Left lobe of liver (tissue), 2 donors: Measurements from ENCODE around the gene CD1C. TPM values are rescaled to one million over a fixed set of nuclear protein-coding genes. Genes with fewer than 3 reads are reported as not detected.
A peak's percentile ranks its signal among the peaks of the same experiment; 100 is the strongest.
"Not testable (repeated sequence)": the region's sequence is repeated elsewhere in the genome, so short reads cannot be mapped to it uniquely, and the experiment has no call there.

Experiments used
- ATAC-seq: fragments of 200-7000 bp; cut with Tn5 transposase; one replicate; pipeline ENCODE4 v1.9.1; 2020; ENCODE audit warnings: mild to moderate bottlenecking, moderate library complexity
- DNase-seq: peaks from one replicate; pipeline ENCODE4 v3.0.0-alpha.2; 2020; ENCODE audit warnings: low spot score
- total RNA-seq: library from RNA; stranded (reverse); gene quantifications from one replicate; pipeline ENCODE4 v1.2.1, GENCODE V29; 2021
- donor health status: DM: no; HTN: no; CAD: no; lungs with moderate emphysema.
- donor health status: DM: no; HTN: yes; CAD: no.

Gene CD1C
- total RNA-seq, result not detected

GRCh38 chr1:158289811-158290210 is at the start of gene CD1C:
TSS of gene CD1C (plus strand) at chr1:158289923. CDS start at chr1:158290065, 142 bp downstream.
- ATAC-seq (no peak), DNase-seq (no peak)

GRCh38 chr1:158246650-158247049 is 43.1 kb upstream of the CD1C start:
- DNase-seq (no peak), ATAC-seq (no peak)

GRCh38 chr1:158248118-158248517 is 41.6 kb upstream of the CD1C start:
- peak; percentile 36 for ATAC-seq
- DNase-seq, result no peak

GRCh38 chr1:158248771-158249170 is 41.0 kb upstream of the CD1C start:
- DNase-seq (no peak), ATAC-seq (no peak)

- DNase-seq (no peak), ATAC-seq (no peak)
Measured at GRCh38 chr1:158249646-158250045, 40.1 kb upstream of the CD1C start.

- ATAC-seq (no peak), DNase-seq (no peak)
Measured at GRCh38 chr1:158251163-158251562, 38.6 kb upstream of the CD1C start.

- DNase-seq (no peak), ATAC-seq (no peak)
Measured at GRCh38 chr1:158255656-158256055, 34.1 kb upstream of the CD1C start.

- not testable (repeated sequence) for ATAC-seq, DNase-seq
Measured at GRCh38 chr1:158256747-158257146, 33.0 kb upstream of the CD1C start.

GRCh38 chr1:158257888-158258287 is 31.8 kb upstream of the CD1C start:
- DNase-seq (no peak), ATAC-seq (no peak)

GRCh38 chr1:158259117-158259516 is 30.6 kb upstream of the CD1C start:
- no peak for ATAC-seq
- DNase-seq, result no peak

GRCh38 chr1:158272681-158273080 is 17.0 kb upstream of the CD1C start:
- DNase-seq (no peak), ATAC-seq (no peak)

- no peak for ATAC-seq
- no peak for DNase-seq
Measured at GRCh38 chr1:158274797-158275196, 14.9 kb upstream of the CD1C start.

- ATAC-seq, DNase-seq: not testable (repeated sequence)
Measured at GRCh38 chr1:158282421-158282820, 7.3 kb upstream of the CD1C start.

- DNase-seq (no peak), ATAC-seq (no peak)
Measured at GRCh38 chr1:158283965-158284364, 5.8 kb upstream of the CD1C start.

- DNase-seq (no peak), ATAC-seq (peak; percentile 56)
Measured at GRCh38 chr1:158285756-158286241, 3.9 kb upstream of the CD1C start.

- no peak for DNase-seq
Measured at GRCh38 chr1:158286487-158286886, 3.2 kb upstream of the CD1C start.

GRCh38 chr1:158286941-158287346 is 2.8 kb upstream of the CD1C start:
- ATAC-seq (no peak), DNase-seq (no peak)

More at GRCh38 chr1:158286487-158286886, 3.2 kb upstream of the CD1C start:
- ATAC-seq, result no peak

GRCh38 chr1:158290321-158290844 is 660 bp downstream of the CD1C start:
- DNase-seq, result no peak
- ATAC-seq, result peak; percentile 17

GRCh38 chr1:158295791-158296190 is 6.1 kb downstream of the CD1C start:
- DNase-seq (no peak), ATAC-seq (no peak)

- DNase-seq, result no peak
- no peak for ATAC-seq
Measured at GRCh38 chr1:158310623-158311022, 20.9 kb downstream of the CD1C start.

- no peak for ATAC-seq
- DNase-seq, result no peak
Measured at GRCh38 chr1:158311066-158311465, 21.3 kb downstream of the CD1C start.

GRCh38 chr1:158323866-158324265 is 34.1 kb downstream of the CD1C start:
- ATAC-seq, result no peak
- no peak for DNase-seq

- DNase-seq, result no peak
Measured at GRCh38 chr1:158324395-158324794, 34.7 kb downstream of the CD1C start.

More at GRCh38 chr1:158324395-158324794, 34.7 kb downstream of the CD1C start:
- ATAC-seq, result no peak
